ENCODE measurements around the gene NEK9.

Gene NEK9

DNA sequence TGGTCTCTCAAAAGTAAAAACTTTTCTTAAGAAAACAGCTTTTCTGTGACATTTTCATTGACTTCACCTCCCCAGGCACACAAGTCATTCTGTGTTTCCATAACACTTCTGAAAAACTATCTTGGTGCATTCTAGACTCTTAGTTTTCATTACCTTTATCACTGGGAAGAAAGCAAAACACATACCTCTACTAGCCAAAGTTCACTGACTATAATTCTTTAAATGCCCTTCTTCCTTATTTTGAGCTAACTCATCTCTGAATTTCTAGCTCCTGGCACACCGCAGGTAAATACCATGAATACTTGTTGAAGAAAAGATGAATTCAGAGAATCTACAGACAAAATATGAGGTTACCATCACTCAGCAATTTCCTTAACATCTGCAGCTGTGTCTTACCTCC, 96.7 kb downstream of the NEK9 start:
- DNase-seq (ENCODE audit: low spot score), result no peak

Data from globus pallidus (tissue), 1 donor.